ENCODE measurements around the gene GON4L. TPM values are rescaled to one million over a fixed set of nuclear protein-coding genes. Genes with fewer than 3 reads are reported as not detected.

The GON4L gene
- polyA plus RNA-seq, 1 donor (not counting 4 experiments of a cell fraction or from before 2014, with no cell fraction given), result 16.7 TPM

DNA sequence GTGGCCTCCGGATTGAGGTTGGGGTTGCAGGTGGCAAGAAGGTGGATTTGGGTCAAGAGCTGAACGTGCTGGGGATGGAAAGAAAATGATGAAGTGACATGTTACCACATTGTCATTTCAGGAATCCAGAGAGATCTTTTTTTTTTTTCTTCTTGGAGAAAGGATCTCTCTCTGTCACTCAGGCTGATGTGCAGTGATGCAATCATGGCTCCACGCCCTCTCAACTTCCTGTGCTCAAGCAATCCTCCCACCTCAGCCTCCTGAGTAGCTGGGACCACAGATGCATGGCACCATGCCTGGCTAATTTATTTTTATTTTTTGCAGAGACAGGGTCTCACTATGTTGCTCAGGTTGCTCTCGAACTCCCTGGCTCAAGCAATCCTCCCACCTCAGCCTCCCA is 80.6 kb downstream of the GON4L start:
- Histone ChIP-seq H4K20me1 (ENCODE audit: control insufficient read depth, extremely low read depth, insufficient read depth, low read length) (no peaks in the 10 kb centered on the region), H3K4me2 (ENCODE audit: control insufficient read depth, extremely low read depth, insufficient read depth, low read depth, low read length) (no peak overlapping the region), H3K79me2 (ENCODE audit: control insufficient read depth, insufficient read depth, low read length) (no peaks in the 10 kb centered on the region), H3K36me3 (ENCODE audit: control insufficient read depth in 2 of 2, extremely low read depth in 1 of 2, insufficient read depth in 2 of 2, low read length in 2 of 2) (peaks cover 8 to 22% of the 10 kb centered on the region in 2 experiments), H3K9me1 (ENCODE audit: control insufficient read depth, extremely low read depth, insufficient read depth, low read length) (no peaks in the 10 kb centered on the region), H3K4me1 (ENCODE audit: control insufficient read depth, extremely low read depth, insufficient read depth, low read length) (peaks cover 7% of the 10 kb centered on the region), H3K27ac (ENCODE audit: control insufficient read depth, insufficient read depth, low read length) (no peak overlapping the region), H3K27me3 (ENCODE audit: control insufficient read depth, extremely low read depth, insufficient read depth, low read length) (no peaks in the 10 kb centered on the region), H3K9me3 (ENCODE audit: control insufficient read depth, low read depth, low read length) (no peaks in the 10 kb centered on the region), H3K9ac (ENCODE audit: control insufficient read depth, extremely low read depth, insufficient read depth, low read length) (no peak overlapping the region), H2AFZ (ENCODE audit: control insufficient read depth, low read length) (no peak overlapping the region), H3K4me3 (ENCODE audit: control insufficient read depth in 2 of 3, extremely low read depth in 1 of 3, insufficient read depth in 2 of 3, low read depth in 1 of 3, low read length in 3 of 3) (no peak overlapping the region)
- DNase-seq (ENCODE audit: low read depth, low spot score) (no peak), FAIRE-seq (no peak)
- dilution Hi-C loops (cut with MboI; ENCODE audit: extremely low pct_ligation_motif_present, low sequenced_read_pairs), result no loop called here
- TF ChIP-seq, protein P1, sequence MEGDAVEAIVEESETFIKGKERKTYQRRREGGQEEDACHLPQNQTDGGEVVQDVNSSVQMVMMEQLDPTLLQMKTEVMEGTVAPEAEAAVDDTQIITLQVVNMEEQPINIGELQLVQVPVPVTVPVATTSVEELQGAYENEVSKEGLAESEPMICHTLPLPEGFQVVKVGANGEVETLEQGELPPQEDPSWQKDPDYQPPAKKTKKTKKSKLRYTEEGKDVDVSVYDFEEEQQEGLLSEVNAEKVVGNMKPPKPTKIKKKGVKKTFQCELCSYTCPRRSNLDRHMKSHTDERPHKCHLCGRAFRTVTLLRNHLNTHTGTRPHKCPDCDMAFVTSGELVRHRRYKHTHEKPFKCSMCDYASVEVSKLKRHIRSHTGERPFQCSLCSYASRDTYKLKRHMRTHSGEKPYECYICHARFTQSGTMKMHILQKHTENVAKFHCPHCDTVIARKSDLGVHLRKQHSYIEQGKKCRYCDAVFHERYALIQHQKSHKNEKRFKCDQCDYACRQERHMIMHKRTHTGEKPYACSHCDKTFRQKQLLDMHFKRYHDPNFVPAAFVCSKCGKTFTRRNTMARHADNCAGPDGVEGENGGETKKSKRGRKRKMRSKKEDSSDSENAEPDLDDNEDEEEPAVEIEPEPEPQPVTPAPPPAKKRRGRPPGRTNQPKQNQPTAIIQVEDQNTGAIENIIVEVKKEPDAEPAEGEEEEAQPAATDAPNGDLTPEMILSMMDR (optimal IDR thresholded peaks at IDR 0.05 in 1 of 3, IDR thresholded peaks at IDR 0.05 in 1 of 3, conservative IDR thresholded peaks at IDR 0.05 in 1 of 3; ENCODE audit: extremely low read depth in 1 of 3, insufficient read depth in 2 of 3, low read length in 3 of 3), result no peak
- TF ChIP-seq EZH2 (IDR thresholded peaks at IDR 0.05; ENCODE audit: low read length), result no peak

DNA sequence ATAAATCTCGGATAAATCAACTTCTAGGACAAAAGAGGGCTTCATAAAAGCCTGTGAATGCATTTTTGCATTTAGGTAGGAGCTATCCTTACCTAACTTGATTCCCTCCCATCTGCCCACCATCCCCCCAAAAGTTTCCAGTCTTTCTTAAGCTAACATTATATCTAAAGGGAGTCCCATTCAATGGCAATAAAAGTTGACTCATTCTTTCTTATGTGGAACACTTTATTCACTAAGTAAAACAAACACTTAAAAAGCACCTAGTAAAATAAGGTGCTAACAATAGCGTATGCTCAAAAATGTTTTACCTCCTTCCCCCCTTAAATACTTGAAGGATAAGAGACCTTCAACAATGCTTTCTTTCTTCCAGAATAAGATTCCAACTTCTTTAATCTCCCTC is 83.8 kb downstream of the GON4L start:
- TF ChIP-seq, protein P1 (optimal IDR thresholded peaks at IDR 0.05 in 1 of 3, IDR thresholded peaks at IDR 0.05 in 1 of 3, conservative IDR thresholded peaks at IDR 0.05 in 1 of 3; ENCODE audit: extremely low read depth in 1 of 3, insufficient read depth in 2 of 3, low read length in 3 of 3), result no peak
- no peak for TF ChIP-seq EZH2 (IDR thresholded peaks at IDR 0.05; ENCODE audit: low read length)
- DNase-seq (ENCODE audit: low read depth, low spot score) (no peak), FAIRE-seq (no peak)
- Histone ChIP-seq H3K27ac (ENCODE audit: control insufficient read depth, insufficient read depth, low read length) (no peak overlapping the region), H3K27me3 (ENCODE audit: control insufficient read depth, extremely low read depth, insufficient read depth, low read length) (no peaks in the 10 kb centered on the region), H3K4me2 (ENCODE audit: control insufficient read depth, extremely low read depth, insufficient read depth, low read depth, low read length) (no peak overlapping the region), H3K36me3 (ENCODE audit: control insufficient read depth in 2 of 2, extremely low read depth in 1 of 2, insufficient read depth in 2 of 2, low read length in 2 of 2) (peaks cover 14 to 28% of the 10 kb centered on the region in 2 experiments), H3K4me3 (ENCODE audit: control insufficient read depth in 2 of 3, extremely low read depth in 1 of 3, insufficient read depth in 2 of 3, low read depth in 1 of 3, low read length in 3 of 3) (no peak overlapping the region), H2AFZ (ENCODE audit: control insufficient read depth, low read length) (no peak overlapping the region), H3K4me1 (ENCODE audit: control insufficient read depth, extremely low read depth, insufficient read depth, low read length) (peaks cover 7% of the 10 kb centered on the region), H4K20me1 (ENCODE audit: control insufficient read depth, extremely low read depth, insufficient read depth, low read length) (no peaks in the 10 kb centered on the region), H3K9me1 (ENCODE audit: control insufficient read depth, extremely low read depth, insufficient read depth, low read length) (no peaks in the 10 kb centered on the region), H3K9ac (ENCODE audit: control insufficient read depth, extremely low read depth, insufficient read depth, low read length) (no peak overlapping the region), H3K9me3 (ENCODE audit: control insufficient read depth, low read depth, low read length) (no peaks in the 10 kb centered on the region), H3K79me2 (ENCODE audit: control insufficient read depth, insufficient read depth, low read length) (no peaks in the 10 kb centered on the region)
- dilution Hi-C loops (cut with MboI; ENCODE audit: extremely low pct_ligation_motif_present, low sequenced_read_pairs), result no loop called here
